ENCODE measurements around the gene NKX6-1. TPM values are rescaled to one million over a fixed set of nuclear protein-coding genes. Genes with fewer than 3 reads are reported as not detected.

Gene NKX6-1
- total RNA-seq, 1 donor from 2014 or later = not detected

- no peaks in the 10 kb centered on the region for H3K36me3 Mint-ChIP-seq (ENCODE audit: low read depth)
- ATAC-seq (ENCODE audit: low read depth) (no peak), DNase-seq (no peak)
- no peak overlapping the region for H3K4me3 Mint-ChIP-seq
- peaks cover 25% of the 10 kb centered on the region for H3K27me3 Mint-ChIP-seq
- intact Hi-C loops (cut with micrococcal nuclease) = no loop called here
- ChIA-PET POLR2A (no interaction called here), CTCF (no interaction called here)
- no peaks in the 10 kb centered on the region for H3K4me1 Mint-ChIP-seq
- no peak overlapping the region for H3K27ac Mint-ChIP-seq
- H3K9me3 Mint-ChIP-seq = no peaks in the 10 kb centered on the region
- TF ChIP-seq CTCF (IDR thresholded peaks at IDR 0.05) = no peak
These were observed 13.2 kb upstream of the NKX6-1 start for GRCh38 chr4:84512277-84512676.

GRCh38 chr4:84511703-84512102, 12.6 kb upstream of the NKX6-1 start:
- ChIA-PET POLR2A (no interaction called here), CTCF (no interaction called here)
- H3K27me3 Mint-ChIP-seq = peaks cover 24% of the 10 kb centered on the region
- no peaks in the 10 kb centered on the region for H3K4me1 Mint-ChIP-seq
- intact Hi-C loops (cut with micrococcal nuclease) = no loop called here
- ATAC-seq (ENCODE audit: low read depth) = no peak
- TF ChIP-seq CTCF (IDR thresholded peaks at IDR 0.05) = no peak
- no peak overlapping the region for H3K27ac Mint-ChIP-seq
- H3K36me3 Mint-ChIP-seq (ENCODE audit: low read depth) = no peaks in the 10 kb centered on the region
- no peak overlapping the region for H3K4me3 Mint-ChIP-seq
- no peaks in the 10 kb centered on the region for H3K9me3 Mint-ChIP-seq
- no peak for DNase-seq

- ChIA-PET POLR2A (no interaction called here), CTCF (no interaction called here)
- Mint-ChIP-seq H3K9me3 (no peaks in the 10 kb centered on the region), H3K27me3 (peaks cover 41% of the 10 kb centered on the region), H3K4me1 (peaks cover 2% of the 10 kb centered on the region), H3K27ac (no peak overlapping the region), H3K36me3 (ENCODE audit: low read depth) (no peaks in the 10 kb centered on the region), H3K4me3 (no peak overlapping the region)
- TF ChIP-seq CTCF (IDR thresholded peaks at IDR 0.05) = no peak
- DNase-seq (no peak), ATAC-seq (ENCODE audit: low read depth) (no peak)
- intact Hi-C loops (cut with micrococcal nuclease) = no loop called here
These were observed 8.8 kb upstream of the NKX6-1 start for GRCh38 chr4:84507941-84508340.

GRCh38 chr4:84504821-84505220, 5.7 kb upstream of the NKX6-1 start:
- H3K4me3 Mint-ChIP-seq = no peak overlapping the region
- DNase-seq (no peak), ATAC-seq (ENCODE audit: low read depth) (no peak)
- intact Hi-C loops (cut with micrococcal nuclease) = loop anchor here (5.0 kb wide), 1 partner anchor 77 kb away; the partner anchor contains the start of gene CDS1
- H3K4me1 Mint-ChIP-seq = peaks cover 4% of the 10 kb centered on the region
- ChIA-PET POLR2A (no interaction called here), CTCF (no interaction called here)
- H3K9me3 Mint-ChIP-seq = peaks cover 4% of the 10 kb centered on the region
- H3K36me3 Mint-ChIP-seq (ENCODE audit: low read depth) = no peaks in the 10 kb centered on the region
- no peak for TF ChIP-seq CTCF (IDR thresholded peaks at IDR 0.05)
- H3K27ac Mint-ChIP-seq = no peak overlapping the region
- peaks cover 60% of the 10 kb centered on the region for H3K27me3 Mint-ChIP-seq

- intact Hi-C loops (cut with micrococcal nuclease) = loop anchor here (5.0 kb wide), 1 partner anchor 79 kb away; the partner anchor contains the start of gene CDS1
- ChIA-PET CTCF (interaction anchor here (0.6 kb wide), 1 partner anchor 56 kb away, joined by 3 read pairs; no protein-coding TSS in a partner anchor), POLR2A (no interaction called here)
- peaks cover 67% of the 10 kb centered on the region for H3K27me3 Mint-ChIP-seq
- no peak for TF ChIP-seq CTCF (IDR thresholded peaks at IDR 0.05)
- H3K4me1 Mint-ChIP-seq = peaks cover 10% of the 10 kb centered on the region
- H3K36me3 Mint-ChIP-seq (ENCODE audit: low read depth) = no peaks in the 10 kb centered on the region
- H3K4me3 Mint-ChIP-seq = no peak overlapping the region
- ATAC-seq (ENCODE audit: low read depth) (no peak), DNase-seq (no peak)
- no peak overlapping the region for H3K27ac Mint-ChIP-seq
- peaks cover 5% of the 10 kb centered on the region for H3K9me3 Mint-ChIP-seq
These were observed 4.7 kb upstream of the NKX6-1 start for GRCh38 chr4:84503495-84504437.
